Measurements from ENCODE around the gene PTPRK.

Gene PTPRK

DNA sequence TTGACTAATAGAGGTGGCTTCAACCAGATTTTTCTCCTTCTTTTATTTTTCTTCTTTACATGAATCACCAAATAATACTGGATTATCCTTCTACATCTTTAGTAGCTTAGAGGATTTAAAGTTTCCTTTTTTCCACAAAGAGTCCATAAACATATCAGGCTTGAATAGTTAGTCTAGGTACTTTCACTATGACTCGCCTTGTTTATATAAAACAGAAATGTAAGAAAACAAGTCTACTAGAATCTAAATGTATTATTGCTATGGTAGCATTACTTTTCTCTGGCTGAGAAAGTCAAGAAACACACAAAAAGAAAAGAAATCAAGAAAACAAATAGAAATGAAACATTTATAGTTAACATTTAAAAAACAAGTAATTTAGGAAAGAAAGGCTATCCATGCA, 215.2 kb downstream of the PTPRK start:
- Histone ChIP-seq H3K9ac (ENCODE audit: low read depth, low read length) (no peak overlapping the region), H3K4me1 (ENCODE audit: insufficient read depth, low read length) (0 out of 2 replicates have a peak, but pooled peaks cover 4% of the 10 kb centered on the region), H3K9me3 (ENCODE audit: control insufficient read depth, insufficient read depth, low read length) (no peaks in the 10 kb centered on the region), H3K36me3 (ENCODE audit: insufficient read depth, low read length) (no peaks in the 10 kb centered on the region)

DNA sequence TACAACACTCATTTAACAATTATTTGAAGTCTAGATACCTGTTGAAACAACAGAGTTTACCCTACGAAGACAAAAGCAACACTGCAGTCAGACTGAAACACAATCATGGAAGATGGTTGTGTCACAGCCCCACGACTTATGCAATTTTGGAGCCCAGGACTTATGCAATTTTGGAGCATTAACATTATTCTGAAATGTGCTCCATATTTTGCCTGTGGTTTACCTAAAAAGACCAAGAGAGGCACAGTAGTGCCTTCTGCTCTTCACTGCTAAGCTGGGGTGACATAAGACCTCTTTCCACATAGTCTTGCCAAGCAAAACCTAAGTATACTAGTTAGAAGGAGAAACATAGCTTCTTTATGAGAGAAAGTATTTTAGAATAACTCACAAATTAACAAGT, 216.5 kb downstream of the PTPRK start:
- H3K9me3 ChIP-seq (ENCODE audit: control insufficient read depth, insufficient read depth, low read length): no peaks in the 10 kb centered on the region
- no peak overlapping the region for H3K9ac ChIP-seq (ENCODE audit: low read depth, low read length)
- H3K36me3 ChIP-seq (ENCODE audit: insufficient read depth, low read length): no peaks in the 10 kb centered on the region
- H3K4me1 ChIP-seq (ENCODE audit: insufficient read depth, low read length): no peaks in the 10 kb centered on the region

DNA sequence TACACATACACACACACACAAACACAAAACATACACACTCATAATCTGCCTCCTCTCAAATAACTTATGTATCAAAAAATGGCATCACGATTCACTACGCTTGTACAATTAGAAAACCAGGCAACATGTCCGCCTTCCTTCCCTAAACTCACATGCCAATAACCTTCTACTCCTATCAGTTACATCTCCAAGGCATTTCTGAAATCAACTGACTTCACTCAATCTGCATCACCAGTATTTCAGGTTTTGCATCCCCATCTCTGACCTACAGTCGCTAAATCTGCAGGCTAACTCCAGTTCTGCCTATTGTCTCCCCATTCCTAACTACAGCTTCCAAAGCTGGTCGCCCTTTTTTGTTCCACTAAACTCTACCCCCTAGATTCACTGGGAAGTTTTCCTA, 217.5 kb downstream of the PTPRK start:
- Histone ChIP-seq H3K4me1 (ENCODE audit: insufficient read depth, low read length) (no peaks in the 10 kb centered on the region), H3K36me3 (ENCODE audit: insufficient read depth, low read length) (no peaks in the 10 kb centered on the region), H3K9me3 (ENCODE audit: control insufficient read depth, insufficient read depth, low read length) (no peaks in the 10 kb centered on the region), H3K9ac (ENCODE audit: low read depth, low read length) (no peak overlapping the region)

DNA sequence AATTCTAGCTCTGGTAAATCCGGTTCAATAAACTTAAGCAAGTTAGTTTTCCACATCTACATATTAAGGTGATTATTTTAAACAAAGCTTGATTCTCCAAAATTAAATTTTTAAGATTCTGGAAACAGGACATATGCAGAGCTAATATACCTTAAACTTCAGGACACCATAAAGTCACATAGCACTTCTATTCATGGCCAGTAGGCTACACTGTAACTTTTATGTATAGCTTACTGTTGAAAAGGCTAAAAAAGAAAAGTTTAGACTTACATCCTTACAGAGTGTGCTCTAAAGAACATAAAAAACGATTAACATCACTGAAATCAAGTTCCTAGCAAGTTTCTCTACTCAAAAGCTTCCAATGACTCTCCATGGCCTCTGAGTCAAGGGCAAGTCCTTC, 224.7 kb downstream of the PTPRK start:
- H3K9me3 ChIP-seq (ENCODE audit: control insufficient read depth, insufficient read depth, low read length): no peaks in the 10 kb centered on the region
- H3K9ac ChIP-seq (ENCODE audit: low read depth, low read length): no peak overlapping the region
- H3K4me1 ChIP-seq (ENCODE audit: insufficient read depth, low read length): no peaks in the 10 kb centered on the region
- H3K36me3 ChIP-seq (ENCODE audit: insufficient read depth, low read length): no peaks in the 10 kb centered on the region

DNA sequence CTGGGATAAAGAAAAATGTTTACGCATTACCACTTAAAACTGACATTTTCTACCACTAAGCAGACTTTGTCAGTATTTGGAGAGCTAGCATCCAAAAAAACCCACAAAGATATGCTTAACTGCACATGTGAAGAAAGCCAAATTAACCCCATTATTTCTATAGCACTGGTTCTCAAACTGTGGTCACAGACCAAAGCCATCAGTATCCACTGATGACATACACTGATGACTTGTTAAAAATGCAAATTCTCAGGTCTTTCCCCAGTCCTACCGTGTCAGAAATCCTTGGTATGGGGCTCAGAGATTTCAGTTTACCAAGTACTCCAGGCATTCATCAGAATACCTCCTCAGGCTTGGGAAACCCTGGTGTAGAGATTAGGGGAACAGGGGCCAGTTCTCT, 230.2 kb downstream of the PTPRK start:
- Histone ChIP-seq H3K36me3 (ENCODE audit: insufficient read depth, low read length) (no peaks in the 10 kb centered on the region), H3K4me1 (ENCODE audit: insufficient read depth, low read length) (no peaks in the 10 kb centered on the region), H3K9me3 (ENCODE audit: control insufficient read depth, insufficient read depth, low read length) (no peaks in the 10 kb centered on the region), H3K9ac (ENCODE audit: low read depth, low read length) (no peak overlapping the region)

DNA sequence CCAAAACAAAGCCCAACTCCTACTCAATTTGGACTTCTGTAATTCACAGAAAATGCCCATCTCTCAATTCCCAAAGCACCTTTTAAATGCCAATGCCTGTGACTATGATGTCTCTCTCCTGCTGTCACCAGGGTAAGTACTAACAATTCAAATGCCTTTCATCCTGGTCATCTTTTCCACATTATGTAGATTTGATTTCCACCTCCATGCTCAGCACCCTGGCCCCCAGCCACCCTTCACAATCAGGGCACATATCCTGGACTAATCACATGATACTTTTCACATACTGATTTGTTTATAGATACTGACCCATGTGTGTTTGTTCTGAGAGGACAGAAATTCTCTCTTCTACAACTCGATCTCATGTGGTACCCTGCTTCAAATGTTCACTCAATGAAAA, 236.3 kb downstream of the PTPRK start:
- Histone ChIP-seq H3K36me3 (ENCODE audit: insufficient read depth, low read length) (no peaks in the 10 kb centered on the region), H3K4me1 (ENCODE audit: insufficient read depth, low read length) (peaks cover 34% of the 10 kb centered on the region), H3K9me3 (ENCODE audit: control insufficient read depth, insufficient read depth, low read length) (no peaks in the 10 kb centered on the region), H3K9ac (ENCODE audit: low read depth, low read length) (no peak overlapping the region)

DNA sequence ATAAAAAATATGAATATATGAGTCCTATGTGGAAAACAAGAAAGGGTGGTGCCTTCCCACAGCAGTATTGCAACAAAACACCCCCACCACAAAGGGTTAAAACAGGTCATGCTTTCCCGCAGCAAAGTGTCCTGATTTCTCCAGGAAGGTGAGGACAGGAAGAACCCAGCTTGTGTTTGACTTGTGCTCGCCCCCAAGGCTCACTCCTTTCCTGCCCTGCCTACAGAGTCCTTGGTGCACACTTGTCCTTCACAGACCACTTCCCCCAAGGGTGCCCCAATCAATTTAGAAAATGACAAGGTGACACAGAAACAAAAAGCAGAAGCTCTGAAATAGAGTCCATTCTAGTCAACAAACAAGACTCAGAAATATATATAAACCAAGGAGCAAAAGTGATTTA, 237.4 kb downstream of the PTPRK start:
- Histone ChIP-seq H3K36me3 (ENCODE audit: insufficient read depth, low read length) (no peaks in the 10 kb centered on the region), H3K9ac (ENCODE audit: low read depth, low read length) (no peak overlapping the region), H3K9me3 (ENCODE audit: control insufficient read depth, insufficient read depth, low read length) (no peaks in the 10 kb centered on the region), H3K4me1 (ENCODE audit: insufficient read depth, low read length) (peaks cover 34% of the 10 kb centered on the region)

DNA sequence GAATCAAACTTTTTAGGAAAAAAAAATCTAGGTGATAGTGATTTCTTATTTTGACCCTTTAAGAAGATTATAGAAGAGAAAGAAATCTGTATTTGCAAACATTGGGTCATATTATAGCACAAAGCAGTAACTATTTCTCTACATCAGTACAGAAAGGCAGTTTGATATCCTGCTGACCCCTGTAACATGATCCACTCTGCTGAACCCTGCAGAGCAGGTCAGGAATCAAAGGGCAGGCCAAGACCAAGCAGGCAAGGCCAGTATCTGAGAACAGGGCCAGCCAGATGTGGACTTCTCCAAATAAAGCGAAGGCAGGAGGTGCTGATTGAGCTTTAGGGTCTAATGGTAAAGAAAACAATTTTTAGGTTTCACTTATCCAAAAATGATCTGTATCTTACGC, 239.4 kb downstream of the PTPRK start:
- Histone ChIP-seq H3K36me3 (ENCODE audit: insufficient read depth, low read length) (no peaks in the 10 kb centered on the region), H3K4me1 (ENCODE audit: insufficient read depth, low read length) (peaks cover 34% of the 10 kb centered on the region), H3K9me3 (ENCODE audit: control insufficient read depth, insufficient read depth, low read length) (no peaks in the 10 kb centered on the region), H3K9ac (ENCODE audit: low read depth, low read length) (no peak overlapping the region)

DNA sequence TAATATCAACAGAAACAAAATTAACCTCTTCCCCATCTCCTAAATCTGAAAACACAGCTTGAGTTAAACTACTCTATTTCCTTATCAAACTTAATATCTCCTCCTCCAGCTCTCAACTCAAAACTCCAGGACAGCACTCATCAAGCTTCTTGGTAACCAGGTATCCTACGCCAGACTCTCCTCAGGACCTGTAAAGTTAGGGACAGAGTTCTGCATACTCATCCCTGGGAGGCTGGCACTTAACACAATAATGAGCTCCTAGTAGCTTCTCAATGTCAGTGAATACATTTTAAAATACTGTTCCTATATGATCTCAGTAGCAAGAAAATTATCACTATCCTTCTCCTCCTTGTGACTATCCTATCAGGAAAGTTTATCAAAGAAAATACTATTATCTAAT, 240.3 kb downstream of the PTPRK start:
- Histone ChIP-seq H3K9ac (ENCODE audit: low read depth, low read length) (no peak overlapping the region), H3K4me1 (ENCODE audit: insufficient read depth, low read length) (peaks cover 34% of the 10 kb centered on the region), H3K36me3 (ENCODE audit: insufficient read depth, low read length) (no peaks in the 10 kb centered on the region), H3K9me3 (ENCODE audit: control insufficient read depth, insufficient read depth, low read length) (no peaks in the 10 kb centered on the region)

DNA sequence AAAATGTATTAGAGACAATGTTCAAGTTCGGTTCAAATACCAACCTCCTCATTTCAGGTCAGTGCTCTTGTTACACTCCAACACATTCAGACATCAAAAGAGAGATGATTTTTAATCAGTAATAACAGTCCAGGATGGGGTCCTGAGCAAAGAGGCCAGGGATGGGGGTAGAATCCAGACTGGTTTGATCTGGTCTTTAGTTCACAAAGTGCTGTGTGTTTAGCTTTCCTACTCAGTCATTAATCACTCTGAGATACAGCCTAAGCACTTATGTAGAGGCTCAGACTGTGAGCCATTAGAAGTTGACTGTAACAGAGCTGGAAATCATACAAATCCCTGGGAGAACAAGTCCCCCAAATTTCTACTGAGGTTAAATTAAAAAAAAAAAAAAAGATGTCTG, 241.6 kb downstream of the PTPRK start:
- Histone ChIP-seq H3K4me1 (ENCODE audit: insufficient read depth, low read length) (peaks cover 24% of the 10 kb centered on the region), H3K36me3 (ENCODE audit: insufficient read depth, low read length) (no peaks in the 10 kb centered on the region), H3K9ac (ENCODE audit: low read depth, low read length) (no peak overlapping the region), H3K9me3 (ENCODE audit: control insufficient read depth, insufficient read depth, low read length) (no peaks in the 10 kb centered on the region)

DNA sequence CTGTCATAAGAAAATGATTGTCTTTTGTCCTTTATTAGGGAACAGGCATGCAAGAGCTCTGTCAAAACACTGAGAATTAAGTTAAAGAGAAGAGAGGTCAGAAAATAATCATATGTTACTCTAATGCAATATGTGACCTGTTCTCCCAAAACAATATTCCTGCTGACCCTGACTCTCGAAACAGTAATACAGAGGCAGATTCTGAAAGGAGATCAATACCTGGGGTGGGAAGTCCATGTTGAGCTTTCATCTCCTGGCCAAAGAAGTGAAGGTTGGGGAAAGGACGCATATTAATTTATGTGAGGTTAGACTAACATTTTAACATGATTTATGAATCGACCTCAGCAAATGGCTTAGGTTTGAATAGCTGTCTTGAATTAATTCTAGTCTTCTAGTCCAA, 243.0 kb downstream of the PTPRK start:
- H3K9ac ChIP-seq (ENCODE audit: low read depth, low read length): no peak overlapping the region
- no peaks in the 10 kb centered on the region for H3K36me3 ChIP-seq (ENCODE audit: insufficient read depth, low read length)

DNA sequence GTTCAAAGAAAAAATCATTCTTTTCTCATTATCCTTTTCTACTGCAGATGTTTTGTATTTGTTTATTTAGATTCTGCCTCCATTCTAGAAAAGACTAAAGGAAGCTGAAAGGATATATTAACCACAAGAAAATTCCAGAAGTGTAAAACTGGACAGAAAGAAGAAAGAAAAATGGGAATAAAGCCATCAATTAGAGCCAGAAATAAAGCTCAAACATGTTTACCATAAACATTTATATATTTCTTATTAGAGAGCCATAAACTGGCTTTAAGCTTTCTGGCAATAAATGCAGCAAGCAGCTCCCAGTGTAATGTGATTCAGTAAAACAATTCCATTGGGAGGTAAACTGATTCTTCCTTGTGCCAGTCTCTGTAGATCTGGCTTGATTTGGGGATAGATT, 244.1 kb downstream of the PTPRK start:
- Histone ChIP-seq H3K4me1 (ENCODE audit: insufficient read depth, low read length) (peaks cover 9% of the 10 kb centered on the region; the same call in 1 of the 2 replicates), H3K36me3 (ENCODE audit: insufficient read depth, low read length) (no peaks in the 10 kb centered on the region), H3K9me3 (ENCODE audit: control insufficient read depth, insufficient read depth, low read length) (no peaks in the 10 kb centered on the region), H3K9ac (ENCODE audit: low read depth, low read length) (no peak overlapping the region)

More for the DNA sequence above, 243.0 kb downstream of the PTPRK start:
- no peaks in the 10 kb centered on the region for H3K9me3 ChIP-seq (ENCODE audit: control insufficient read depth, insufficient read depth, low read length)
- H3K4me1 ChIP-seq (ENCODE audit: insufficient read depth, low read length): peaks cover 17% of the 10 kb centered on the region; the same call in 1 of the 2 replicates

DNA sequence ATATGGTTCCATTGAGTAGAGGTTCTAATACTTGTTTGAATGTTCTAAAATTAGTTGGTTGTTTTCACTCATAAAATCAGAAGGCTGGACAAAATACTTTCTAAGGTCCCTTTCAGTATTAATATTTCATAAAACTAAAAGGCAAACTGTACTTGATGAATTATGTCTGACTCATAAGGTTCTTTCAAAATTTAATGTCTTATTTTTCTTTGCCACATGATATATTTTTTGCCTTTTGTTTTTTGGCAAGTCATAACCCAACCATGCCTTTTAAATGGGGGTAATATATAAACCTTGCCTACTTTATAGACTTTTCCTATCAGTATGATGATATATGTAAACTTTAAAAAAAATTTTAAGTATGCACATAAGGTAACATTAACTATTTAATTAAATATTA, 244.7 kb downstream of the PTPRK start:
- no peak overlapping the region for H3K9ac ChIP-seq (ENCODE audit: low read depth, low read length)
- peaks cover 3% of the 10 kb centered on the region; the same call in 1 of the 2 replicates for H3K4me1 ChIP-seq (ENCODE audit: insufficient read depth, low read length)
- no peaks in the 10 kb centered on the region for H3K36me3 ChIP-seq (ENCODE audit: insufficient read depth, low read length)
- H3K9me3 ChIP-seq (ENCODE audit: control insufficient read depth, insufficient read depth, low read length): no peaks in the 10 kb centered on the region

DNA sequence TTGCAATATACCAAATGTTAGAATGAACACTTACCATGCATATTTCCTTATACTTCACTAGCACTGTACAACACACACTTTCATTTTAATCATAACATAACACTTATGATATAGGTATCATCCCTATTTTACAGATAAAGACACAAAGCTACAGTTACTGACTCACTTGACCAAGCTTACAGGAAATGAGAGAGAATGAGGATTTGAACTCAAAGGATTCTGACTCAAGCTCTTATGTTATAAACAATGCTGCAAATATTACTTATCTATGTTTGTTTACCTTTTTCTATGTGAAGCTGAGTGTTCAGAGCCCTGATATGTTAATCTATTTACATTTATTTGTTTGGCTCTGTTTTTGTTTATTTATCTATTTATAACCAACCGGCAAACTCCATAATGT, 245.4 kb downstream of the PTPRK start:
- no peak overlapping the region for H3K9ac ChIP-seq (ENCODE audit: low read depth, low read length)
- H3K9me3 ChIP-seq (ENCODE audit: control insufficient read depth, insufficient read depth, low read length): no peaks in the 10 kb centered on the region
- no peaks in the 10 kb centered on the region for H3K4me1 ChIP-seq (ENCODE audit: insufficient read depth, low read length)
- no peaks in the 10 kb centered on the region for H3K36me3 ChIP-seq (ENCODE audit: insufficient read depth, low read length)

DNA sequence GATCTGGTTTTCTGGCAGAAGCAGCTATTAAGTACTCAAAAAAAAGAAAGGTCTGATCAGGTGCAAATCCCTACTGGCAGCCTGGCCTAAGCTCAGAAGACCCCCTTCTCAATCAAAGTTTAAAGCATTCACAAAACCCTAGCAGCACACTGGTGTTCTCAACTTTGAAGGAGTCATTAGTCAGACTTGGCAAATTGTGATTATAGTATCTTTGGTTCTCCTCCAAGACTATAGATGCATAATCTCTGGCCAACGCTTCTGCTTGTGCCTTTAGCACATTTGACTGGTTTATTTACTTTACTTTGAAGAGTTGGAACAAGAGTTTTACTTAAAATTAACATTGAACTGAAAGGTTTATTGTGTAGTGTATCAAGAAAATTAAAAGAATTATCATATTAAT, 248.9 kb downstream of the PTPRK start:
- no peaks in the 10 kb centered on the region for H3K36me3 ChIP-seq (ENCODE audit: insufficient read depth, low read length)
- H3K4me1 ChIP-seq (ENCODE audit: insufficient read depth, low read length): no peaks in the 10 kb centered on the region
- no peak overlapping the region for H3K9ac ChIP-seq (ENCODE audit: low read depth, low read length)
- H3K9me3 ChIP-seq (ENCODE audit: control insufficient read depth, insufficient read depth, low read length): no peaks in the 10 kb centered on the region

DNA sequence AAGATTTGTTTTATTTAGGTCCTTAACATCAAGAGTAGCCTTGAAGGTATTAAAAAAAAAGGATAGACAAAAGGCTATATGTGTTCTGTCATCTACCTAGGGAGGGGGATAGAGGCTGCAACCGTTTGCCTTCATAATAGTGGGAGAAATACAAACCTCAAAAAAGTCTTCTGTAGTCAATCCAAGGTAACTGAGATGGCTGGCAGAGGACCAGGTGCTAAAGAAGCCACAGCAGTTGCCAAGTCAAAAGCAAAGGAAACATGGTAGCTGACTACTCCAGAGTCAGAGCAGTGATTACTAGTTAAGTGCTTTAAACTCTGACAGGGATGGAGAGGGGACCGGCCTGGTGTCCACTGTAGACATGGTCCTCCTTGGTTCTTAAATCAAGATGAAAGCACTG, 249.4 kb downstream of the PTPRK start:
- Histone ChIP-seq H3K36me3 (ENCODE audit: insufficient read depth, low read length) (no peaks in the 10 kb centered on the region), H3K9me3 (ENCODE audit: control insufficient read depth, insufficient read depth, low read length) (no peaks in the 10 kb centered on the region), H3K9ac (ENCODE audit: low read depth, low read length) (no peak overlapping the region), H3K4me1 (ENCODE audit: insufficient read depth, low read length) (no peaks in the 10 kb centered on the region)
